Astrocyte of the cerebellum (primary cell): ENCODE results near the gene SDK2.

Source experiments
- DNase-seq: peaks from one replicate; pipeline ENCODE4 v3.0.0-alpha.2; 2011; ENCODE audit warnings: low read depth
- H3K4me3 ChIP-seq: 2 replicates; pipeline ENCODE4 v1.5.1; 2011; ENCODE audit warnings: mild to moderate bottlenecking, low read depth, low read length, moderate library complexity
- in situ Hi-C: cut with HindIII; loops from 2 replicates; pipeline ENCODE4 v1.10.0; 2017; ENCODE audit warnings: low sequenced_read_pairs
- TF ChIP-seq, protein P1 (sequence below): IDR thresholded peaks from 2 replicates; pipeline ENCODE4 v1.5.1; 2012; ENCODE audit warnings: low read length, low read depth, moderate library complexity, mild to moderate bottlenecking; ENCODE audit errors: missing control alignments

The SDK2 gene

DNA sequence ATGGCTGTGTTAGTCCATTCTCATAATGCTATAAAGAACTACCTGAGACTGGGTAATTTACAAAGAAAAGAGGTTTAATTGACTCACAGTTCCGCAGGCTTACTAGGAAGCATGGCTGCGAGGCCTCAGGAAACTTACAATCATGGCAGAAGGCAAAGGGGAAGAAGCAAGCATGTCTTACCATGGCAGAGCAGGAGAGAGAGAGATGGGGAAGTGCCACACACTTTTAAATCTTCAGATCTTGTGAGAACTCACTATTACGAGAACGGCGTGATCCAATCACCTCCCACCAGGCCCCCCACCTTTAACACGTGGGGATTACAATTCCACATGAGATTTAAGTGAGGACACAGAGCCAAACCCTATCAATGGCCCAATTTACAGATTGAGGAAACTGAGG, 96.5 kb downstream of the SDK2 start:
- in situ Hi-C loops = no loop called here
- TF ChIP-seq, protein P1, sequence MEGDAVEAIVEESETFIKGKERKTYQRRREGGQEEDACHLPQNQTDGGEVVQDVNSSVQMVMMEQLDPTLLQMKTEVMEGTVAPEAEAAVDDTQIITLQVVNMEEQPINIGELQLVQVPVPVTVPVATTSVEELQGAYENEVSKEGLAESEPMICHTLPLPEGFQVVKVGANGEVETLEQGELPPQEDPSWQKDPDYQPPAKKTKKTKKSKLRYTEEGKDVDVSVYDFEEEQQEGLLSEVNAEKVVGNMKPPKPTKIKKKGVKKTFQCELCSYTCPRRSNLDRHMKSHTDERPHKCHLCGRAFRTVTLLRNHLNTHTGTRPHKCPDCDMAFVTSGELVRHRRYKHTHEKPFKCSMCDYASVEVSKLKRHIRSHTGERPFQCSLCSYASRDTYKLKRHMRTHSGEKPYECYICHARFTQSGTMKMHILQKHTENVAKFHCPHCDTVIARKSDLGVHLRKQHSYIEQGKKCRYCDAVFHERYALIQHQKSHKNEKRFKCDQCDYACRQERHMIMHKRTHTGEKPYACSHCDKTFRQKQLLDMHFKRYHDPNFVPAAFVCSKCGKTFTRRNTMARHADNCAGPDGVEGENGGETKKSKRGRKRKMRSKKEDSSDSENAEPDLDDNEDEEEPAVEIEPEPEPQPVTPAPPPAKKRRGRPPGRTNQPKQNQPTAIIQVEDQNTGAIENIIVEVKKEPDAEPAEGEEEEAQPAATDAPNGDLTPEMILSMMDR = no peak
- no peak overlapping the region for H3K4me3 ChIP-seq
- DNase-seq = no peak

GRCh38 chr17:73546770-73547536, 97.3 kb downstream of the SDK2 start:
- no peak overlapping the region for H3K4me3 ChIP-seq
- no peak for DNase-seq
- in situ Hi-C loops = no loop called here
- TF ChIP-seq, protein P1 = no peak

- H3K4me3 ChIP-seq = no peak overlapping the region
- no peak for DNase-seq
- TF ChIP-seq, protein P1 = no peak
- in situ Hi-C loops = no loop called here
Measured at GRCh38 chr17:73546114-73546513, 98.1 kb downstream of the SDK2 start.

GRCh38 chr17:73545109-73546032, 98.9 kb downstream of the SDK2 start:
- DNase-seq = no peak
- in situ Hi-C loops = no loop called here
- no peak overlapping the region for H3K4me3 ChIP-seq
- TF ChIP-seq, protein P1 = no peak

DNA sequence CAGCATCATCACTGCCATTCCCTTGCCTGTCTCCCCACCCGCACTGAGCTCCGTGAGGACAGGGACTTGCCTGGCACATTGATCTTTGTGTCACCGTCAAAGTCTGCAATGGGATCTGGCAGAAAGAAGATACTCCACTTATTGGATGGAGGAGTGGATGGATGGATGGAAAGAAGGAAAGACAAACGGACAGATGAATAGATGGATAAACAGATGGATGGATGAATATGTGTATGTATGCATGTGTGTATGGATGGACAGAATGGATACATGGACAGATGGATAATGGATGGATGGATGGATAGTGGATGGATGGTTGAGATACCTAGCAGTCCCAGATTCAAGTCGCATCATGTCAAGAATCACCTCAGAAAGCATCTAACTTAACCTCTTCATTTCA, 99.9 kb downstream of the SDK2 start:
- DNase-seq = no peak
- in situ Hi-C loops = no loop called here
- TF ChIP-seq, protein P1 = no peak
- H3K4me3 ChIP-seq = no peak overlapping the region

- TF ChIP-seq, protein P1 = no peak
- no peak for DNase-seq
- H3K4me3 ChIP-seq = no peak overlapping the region
- in situ Hi-C loops = no loop called here
Measured at GRCh38 chr17:73542323-73542722, 101.9 kb downstream of the SDK2 start.
